Limb (tissue), 2 donors: ENCODE measurements around the gene POLA2.
A peak's percentile ranks its signal among the peaks of the same experiment; 100 is the strongest.
"Not testable (repeated sequence)": the region's sequence is repeated elsewhere in the genome, so short reads cannot be mapped to it uniquely, and the experiment has no call there.

Source experiments
- DNase-seq, 2 donors: peaks; one replicate each; pipeline ENCODE4 v3.0.0-alpha.2; 2016; ENCODE audit errors: extremely low spot score in 2 of 2

Gene POLA2, protein sequence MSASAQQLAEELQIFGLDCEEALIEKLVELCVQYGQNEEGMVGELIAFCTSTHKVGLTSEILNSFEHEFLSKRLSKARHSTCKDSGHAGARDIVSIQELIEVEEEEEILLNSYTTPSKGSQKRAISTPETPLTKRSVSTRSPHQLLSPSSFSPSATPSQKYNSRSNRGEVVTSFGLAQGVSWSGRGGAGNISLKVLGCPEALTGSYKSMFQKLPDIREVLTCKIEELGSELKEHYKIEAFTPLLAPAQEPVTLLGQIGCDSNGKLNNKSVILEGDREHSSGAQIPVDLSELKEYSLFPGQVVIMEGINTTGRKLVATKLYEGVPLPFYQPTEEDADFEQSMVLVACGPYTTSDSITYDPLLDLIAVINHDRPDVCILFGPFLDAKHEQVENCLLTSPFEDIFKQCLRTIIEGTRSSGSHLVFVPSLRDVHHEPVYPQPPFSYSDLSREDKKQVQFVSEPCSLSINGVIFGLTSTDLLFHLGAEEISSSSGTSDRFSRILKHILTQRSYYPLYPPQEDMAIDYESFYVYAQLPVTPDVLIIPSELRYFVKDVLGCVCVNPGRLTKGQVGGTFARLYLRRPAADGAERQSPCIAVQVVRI

GRCh38 chr11:65261591-65262380 is at the start of gene POLA2:
POLA2 (plus strand) TSS chr11:65261962; CDS start chr11:65262293, 331 bp downstream.
- peak; percentile 96 to 98 for DNase-seq

DNA sequence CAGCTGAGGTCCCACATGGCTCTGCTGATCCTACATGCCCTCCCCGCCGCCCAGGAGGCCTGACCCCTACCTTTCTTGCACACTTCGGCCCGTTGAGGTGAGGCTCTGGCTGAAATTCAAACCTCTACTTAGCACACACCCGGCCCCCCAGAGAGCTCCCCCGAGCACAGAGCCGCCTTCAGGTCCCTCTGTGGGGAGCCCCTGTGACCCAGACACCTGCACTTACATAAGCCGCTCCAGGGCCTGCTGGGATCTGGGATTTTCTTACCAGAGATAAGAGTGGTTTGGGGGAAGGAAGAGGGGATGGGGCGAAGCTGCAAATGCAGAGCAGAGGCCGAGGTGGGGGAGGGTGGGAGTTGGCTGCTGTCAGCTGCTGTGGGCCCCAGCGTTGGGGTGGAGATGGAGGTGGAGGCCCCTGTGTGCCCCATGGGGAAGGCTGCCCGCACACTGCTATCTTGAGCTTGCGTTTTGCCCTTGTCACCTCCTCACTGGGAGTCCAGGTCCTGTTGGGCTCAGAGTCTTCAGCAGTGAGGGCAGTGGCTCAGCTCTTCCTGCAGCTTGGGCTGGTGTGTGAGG is 49.4 kb upstream of the POLA2 start:
- no peak for DNase-seq

DNA sequence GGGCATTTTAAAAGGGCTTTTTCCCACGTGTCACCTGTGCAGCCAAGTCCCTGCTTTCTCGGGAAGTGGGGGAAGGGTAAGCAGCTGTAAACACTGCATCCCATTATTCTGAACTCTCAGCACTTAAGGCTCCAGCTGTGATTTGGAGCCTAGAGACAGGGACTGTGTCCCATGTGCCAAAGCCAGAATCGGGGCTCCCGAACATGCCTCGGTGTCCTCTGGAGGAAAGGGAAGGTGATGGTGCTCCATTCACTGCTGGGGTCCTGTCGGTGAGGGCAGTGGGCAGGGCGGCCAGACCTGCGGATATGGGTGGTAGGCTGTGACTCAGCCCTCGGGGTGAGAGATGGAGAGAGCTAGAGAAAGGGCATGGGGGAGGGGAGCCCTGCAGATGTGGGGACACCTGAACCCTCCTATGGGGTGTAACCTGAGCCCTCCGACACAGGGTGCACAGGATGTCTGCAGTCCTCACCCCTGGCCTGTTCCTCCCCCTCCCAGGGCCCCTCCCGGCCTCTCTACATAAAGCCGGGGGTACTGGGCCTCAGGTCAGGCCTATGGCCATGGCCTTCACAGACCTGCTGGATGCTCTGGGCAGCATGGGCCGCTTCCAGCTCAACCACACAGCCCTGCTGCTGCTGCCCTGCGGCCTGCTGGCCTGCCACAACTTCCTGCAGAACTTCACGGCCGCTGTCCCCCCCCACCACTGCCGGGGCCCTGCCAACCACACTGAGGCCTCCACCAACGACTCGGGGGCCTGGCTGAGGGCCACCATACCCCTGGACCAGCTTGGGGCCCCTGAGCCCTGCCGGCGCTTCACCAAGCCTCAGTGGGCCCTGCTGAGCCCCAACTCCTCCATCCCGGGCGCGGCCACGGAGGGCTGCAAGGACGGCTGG is 48.2 kb upstream of the POLA2 start:
- DNase-seq = no peak

GRCh38 chr11:65214212-65214845 is 47.4 kb upstream of the POLA2 start:
- no peak for DNase-seq

- DNase-seq = no peak
Observed at GRCh38 chr11:65215441-65216076, 46.2 kb upstream of the POLA2 start.

DNA sequence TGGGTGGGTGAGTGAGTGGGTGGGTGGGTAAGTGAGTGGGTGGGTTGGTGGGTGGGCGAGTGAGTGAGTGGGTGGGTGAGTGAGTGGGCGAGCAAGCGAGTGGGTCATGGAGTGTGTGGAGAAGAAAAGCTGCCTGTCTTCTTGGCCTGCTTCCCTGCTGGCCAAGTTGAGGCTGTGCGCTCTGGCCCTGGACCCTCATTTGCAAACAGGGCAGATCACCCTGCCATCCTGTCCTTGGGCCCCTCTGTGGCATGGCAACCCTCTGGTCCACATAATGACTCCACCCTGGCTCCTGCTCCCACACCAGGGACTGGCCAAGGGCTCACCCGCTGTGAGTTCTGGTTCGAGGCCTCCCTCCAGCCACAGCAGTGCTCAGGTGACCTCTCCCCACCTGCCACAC is 44.9 kb upstream of the POLA2 start:
- DNase-seq = no peak

- DNase-seq = no peak
Observed at GRCh38 chr11:65217441-65218423, 44.0 kb upstream of the POLA2 start.

- DNase-seq = no peak
Observed at GRCh38 chr11:65218446-65218845, 43.3 kb upstream of the POLA2 start.

DNA sequence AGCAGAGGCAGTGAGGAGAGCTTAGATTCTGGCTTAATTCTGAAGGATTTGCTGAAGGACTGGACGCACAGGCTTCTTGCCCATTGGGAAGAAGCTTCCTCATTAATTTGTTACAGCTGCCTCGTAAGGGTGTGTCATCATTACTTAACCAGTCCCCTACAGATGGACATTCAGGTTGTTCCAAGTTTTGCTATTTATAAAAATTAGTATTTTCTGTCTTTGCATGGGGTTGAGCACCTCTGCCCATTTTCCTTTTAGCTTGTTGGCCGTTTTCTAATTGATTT is 41.9 kb upstream of the POLA2 start:
- no peak for DNase-seq

- no peak for DNase-seq
Observed at GRCh38 chr11:65221026-65221425, 40.7 kb upstream of the POLA2 start.

DNA sequence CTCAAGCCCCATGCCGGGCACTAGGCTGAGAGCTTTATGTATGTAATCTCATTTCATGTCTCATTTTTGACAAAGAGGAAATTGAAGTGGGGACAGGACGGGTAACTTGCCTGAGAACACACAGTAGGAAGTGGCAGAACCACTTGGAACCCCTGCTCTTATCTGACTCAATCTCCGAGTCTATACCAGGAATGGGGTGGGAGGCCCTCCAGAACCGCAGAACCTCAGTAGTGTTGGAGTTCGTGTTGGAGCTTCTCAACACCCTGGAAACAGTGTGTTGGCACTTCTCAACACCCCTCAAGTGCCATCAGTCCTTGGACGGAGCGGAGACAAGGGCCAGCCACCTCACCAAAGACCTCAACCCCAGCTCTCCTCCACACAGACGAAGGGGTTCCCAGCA is 38.8 kb upstream of the POLA2 start:
- no peak for DNase-seq

DNA sequence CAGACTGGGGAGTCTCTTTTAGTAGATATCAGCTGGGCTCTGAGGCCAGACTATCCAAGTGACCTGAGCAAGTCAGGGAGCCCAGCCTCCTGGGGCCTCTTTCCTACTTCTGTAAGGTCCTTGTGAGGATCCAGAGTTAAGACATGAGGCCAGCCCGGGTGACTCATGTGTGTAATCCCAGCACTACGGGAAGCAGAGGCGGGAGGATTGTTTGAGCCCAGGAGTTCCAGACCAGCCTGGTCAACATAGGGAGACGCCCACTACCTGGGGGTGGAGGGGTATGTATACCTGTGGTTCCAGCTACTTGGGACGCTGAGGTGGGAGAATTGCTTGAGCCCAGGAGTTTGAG is 36.9 kb upstream of the POLA2 start:
- DNase-seq = no peak

GRCh38 chr11:65225279-65226102 is 36.3 kb upstream of the POLA2 start:
- peak in 1 of 2 donors; percentile 60 for DNase-seq

DNA sequence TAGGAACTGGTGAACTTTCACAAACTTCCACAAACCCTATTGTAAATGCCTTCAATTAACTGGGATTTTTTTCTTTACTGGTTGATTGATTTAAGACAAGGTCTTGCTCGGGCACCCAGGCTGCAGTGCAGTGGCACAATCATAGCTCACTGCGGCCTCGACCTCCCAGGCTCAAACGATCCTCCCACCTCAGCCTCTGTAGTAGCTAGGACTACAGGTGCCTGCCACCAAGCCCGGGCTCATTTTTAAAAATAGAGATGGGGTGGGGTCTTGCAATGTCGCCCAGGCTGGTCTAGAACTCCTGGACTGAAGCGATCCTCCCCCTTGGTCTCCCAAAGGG is 35.7 kb upstream of the POLA2 start:
- DNase-seq = no peak

GRCh38 chr11:65227879-65228278 is 33.9 kb upstream of the POLA2 start:
- DNase-seq = no peak

DNA sequence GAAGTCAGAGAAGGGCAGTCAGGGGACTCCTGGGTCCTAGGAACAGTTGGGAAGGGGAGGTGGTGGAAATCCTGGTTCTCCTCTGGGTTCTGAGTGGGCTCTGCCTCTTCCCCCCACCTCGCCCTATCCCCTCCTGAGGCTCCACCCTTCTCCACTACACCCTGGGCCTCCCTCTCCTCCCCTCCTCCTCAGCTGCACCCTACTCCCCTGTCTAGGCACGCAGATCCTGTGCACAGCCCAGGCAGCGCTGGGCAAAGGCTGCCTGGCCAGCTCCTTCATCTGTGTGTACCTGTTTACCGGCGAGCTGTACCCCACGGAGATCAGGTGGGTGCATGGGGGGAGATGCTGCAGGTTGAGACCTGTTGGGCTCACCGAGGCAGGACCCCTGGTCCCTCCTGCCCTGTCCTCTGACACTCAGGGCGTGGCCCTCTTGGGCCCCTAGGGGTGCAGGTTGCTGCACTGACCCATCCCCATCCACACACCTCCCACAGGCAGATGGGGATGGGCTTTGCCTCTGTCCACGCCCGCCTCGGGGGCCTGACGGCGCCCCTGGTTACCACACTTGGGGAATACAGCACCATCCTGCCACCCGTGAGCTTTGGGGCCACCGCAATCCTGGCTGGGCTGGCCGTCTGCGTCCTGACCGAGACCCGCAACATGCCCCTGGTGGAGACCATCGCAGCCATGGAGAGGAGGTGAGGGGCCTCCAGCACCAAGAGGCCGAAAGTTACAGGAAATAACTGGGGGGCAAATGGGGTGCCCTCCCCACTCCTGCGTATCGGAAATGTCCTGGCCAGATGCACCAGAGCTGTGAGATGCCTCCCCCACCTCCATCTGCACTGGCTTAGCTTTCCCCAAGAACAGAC is 25.3 kb upstream of the POLA2 start:
- DNase-seq = no peak

DNA sequence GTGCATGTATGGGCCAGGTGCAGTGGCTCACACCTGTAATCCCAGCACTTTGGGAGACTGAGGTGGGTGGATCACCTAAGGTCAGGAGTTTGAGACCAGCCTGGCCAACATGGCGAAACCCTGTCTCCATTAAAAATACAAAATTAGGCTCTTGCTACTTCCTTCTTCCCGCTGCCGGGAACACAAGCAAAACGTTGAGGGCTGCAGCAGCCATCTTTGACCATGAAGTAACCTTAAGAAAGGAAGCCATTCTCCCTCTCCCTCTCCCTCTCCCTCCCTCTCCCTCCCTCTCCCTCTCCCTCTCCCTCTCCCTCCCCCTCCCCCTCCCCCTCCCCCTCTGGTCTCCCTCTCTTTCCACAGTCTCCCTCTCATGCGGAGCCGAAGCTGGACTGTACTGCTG is 23.5 kb upstream of the POLA2 start:
- DNase-seq = not testable (repeated sequence)
